WTC11 (cell line): ENCODE results near the gene CTNNA2. TPM values are rescaled to one million over a fixed set of nuclear protein-coding genes. Genes with fewer than 3 reads are reported as not detected.
A peak's percentile ranks its signal among the peaks of the same experiment; 100 is the strongest.

Source experiments
- ATAC-seq: fragments of 200-7000 bp; cut with Tn5 transposase; 2 replicates; pipeline ENCODE4 v1.10.0; 2021; ENCODE audit warnings: mild to moderate bottlenecking, moderate library complexity
- CTCF ChIA-PET: fragments of 300-600 bp; sonication (Branson Sonifier 250); formaldehyde crosslinking; loops from one replicate; lab custom pipeline; 2021; ENCODE audit warnings: antibody characterized with exemption; lab: Charles Lee
- POLR2A ChIA-PET: fragments of 350-600 bp; sonication (Branson Sonifier 250); formaldehyde crosslinking; loops from one replicate; lab custom pipeline; 2021; ENCODE audit warnings: antibody characterized with exemption; lab: Charles Lee
- DNase-seq: peaks from one replicate; pipeline ENCODE4 v3.0.0; 2021; ENCODE audit warnings: low spot score
- H3K27ac Mint-ChIP-seq: 2 replicates; pipeline ENCODE4 v1.8.0; 2021; ENCODE audit warnings: mixed read lengths
- H3K27me3 Mint-ChIP-seq: 2 replicates; pipeline ENCODE4 v1.8.0; 2021; ENCODE audit warnings: low read depth, mild to moderate bottlenecking, moderate library complexity, mixed read lengths
- H3K36me3 Mint-ChIP-seq: 2 replicates; pipeline ENCODE4 v1.8.0; 2021; ENCODE audit warnings: mixed read lengths
- H3K4me1 Mint-ChIP-seq: 2 replicates; pipeline ENCODE4 v1.8.0; 2022; ENCODE audit warnings: mixed read lengths
- H3K4me3 Mint-ChIP-seq: 2 replicates; pipeline ENCODE4 v1.8.0; 2021; ENCODE audit warnings: mild to moderate bottlenecking, moderate library complexity, mixed read lengths
- H3K9me3 Mint-ChIP-seq: 2 replicates; pipeline ENCODE4 v1.8.0; 2021; ENCODE audit warnings: mixed read lengths
- AR ChIP-seq: fragments of 250-450 bp; sonication (Bioruptor Pico); IDR thresholded peaks from 2 replicates; pipeline ENCODE4 v1.9.0; 2021; ENCODE audit warnings: mild to moderate bottlenecking
- CREB1 ChIP-seq: sonication (generic); formaldehyde crosslinking; IDR thresholded peaks from 2 replicates; pipeline ENCODE4 v1.8.0; 2023; ENCODE audit warnings: mild to moderate bottlenecking, missing genetic modification reagents
- ESRRA ChIP-seq: sonication (generic); formaldehyde crosslinking; IDR thresholded peaks from 2 replicates; pipeline ENCODE4 v1.8.1; 2022; ENCODE audit warnings: mild to moderate bottlenecking, missing genetic modification reagents, borderline replicate concordance
- FOXK1 ChIP-seq: sonication (generic); formaldehyde crosslinking; IDR thresholded peaks from 2 replicates; pipeline ENCODE4 v1.8.0; 2022; ENCODE audit warnings: mild to moderate bottlenecking, moderate library complexity, missing genetic modification reagents
- JAZF1 ChIP-seq: fragments of 250-450 bp; sonication (Bioruptor Pico); IDR thresholded peaks from 2 replicates; pipeline ENCODE4 v1.9.0; 2021; ENCODE audit warnings: moderate library complexity, mild to moderate bottlenecking, inconsistent platforms
- MYBL2 ChIP-seq: sonication (generic); formaldehyde crosslinking; IDR thresholded peaks from 2 replicates; pipeline ENCODE4 v1.8.1; 2023; ENCODE audit warnings: mild to moderate bottlenecking, moderate library complexity, missing genetic modification reagents
- NFYB ChIP-seq: sonication (generic); formaldehyde crosslinking; conservative IDR thresholded peaks from 2 replicates; pipeline ENCODE4 v1.8.0; 2022; ENCODE audit warnings: low read depth, missing genetic modification reagents
- NR3C1 ChIP-seq: sonication (generic); formaldehyde crosslinking; conservative IDR thresholded peaks from 2 replicates; pipeline ENCODE4 v1.8.1; 2023; ENCODE audit warnings: low read depth, mild to moderate bottlenecking, missing genetic modification reagents
- RORB ChIP-seq: fragments of 250-450 bp; sonication (Bioruptor Pico); IDR thresholded peaks from 2 replicates; pipeline ENCODE4 v1.9.0; 2021; ENCODE audit warnings: mild to moderate bottlenecking
- STAT6 ChIP-seq: sonication (generic); formaldehyde crosslinking; conservative IDR thresholded peaks from 2 replicates; pipeline ENCODE4 v1.8.1; 2023; ENCODE audit warnings: mild to moderate bottlenecking, low read depth, missing genetic modification reagents, moderate library complexity
- TEAD4 ChIP-seq: sonication (generic); formaldehyde crosslinking; IDR thresholded peaks from 2 replicates; pipeline ENCODE4 v1.8.0; 2022; ENCODE audit warnings: mild to moderate bottlenecking, missing genetic modification reagents
- ZBTB43 ChIP-seq: sonication (generic); formaldehyde crosslinking; IDR thresholded peaks from 2 replicates; pipeline ENCODE4 v1.8.1; 2023; ENCODE audit warnings: mild to moderate bottlenecking, missing genetic modification reagents
- ZNF396 ChIP-seq: fragments of 250-450 bp; sonication (Bioruptor Pico); IDR thresholded peaks from 2 replicates; pipeline ENCODE4 v1.8.0; 2021; ENCODE audit warnings: mild to moderate bottlenecking, moderate library complexity, borderline replicate concordance
- ZNF671 ChIP-seq: fragments of 250-450 bp; sonication (Bioruptor Pico); IDR thresholded peaks from 2 replicates; pipeline ENCODE4 v1.8.0; 2021; ENCODE audit warnings: mild to moderate bottlenecking
- ZSCAN18 ChIP-seq: fragments of 250-450 bp; sonication (Bioruptor Pico); IDR thresholded peaks from 2 replicates; pipeline ENCODE4 v2.1.2; 2022; ENCODE audit warnings: mild to moderate bottlenecking, moderate library complexity
- total RNA-seq: library from RNA; stranded (reverse); gene quantifications from 3 replicates; pipeline ENCODE4 v1.2.3, GENCODE V29; 2021
- TF ChIP-seq, protein P1 (sequence below): sonication (generic); formaldehyde crosslinking; IDR thresholded peaks from 2 replicates; pipeline ENCODE4 v1.8.1; 2022; ENCODE audit warnings: missing genetic modification reagents, borderline replicate concordance
- TF ChIP-seq, protein P2 (sequence below): sonication (generic); formaldehyde crosslinking; IDR thresholded peaks from 2 replicates; pipeline ENCODE4 v1.8.1; 2023; ENCODE audit warnings: mild to moderate bottlenecking, missing genetic modification reagents
- TF ChIP-seq, protein P3 (sequence below): sonication (generic); formaldehyde crosslinking; conservative IDR thresholded peaks from 2 replicates; pipeline ENCODE4 v1.8.1; 2022; ENCODE audit warnings: mild to moderate bottlenecking, missing genetic modification reagents

The CTNNA2 gene
- total RNA-seq, 1 experiment from 2014 or later: 3.8 TPM

DNA sequence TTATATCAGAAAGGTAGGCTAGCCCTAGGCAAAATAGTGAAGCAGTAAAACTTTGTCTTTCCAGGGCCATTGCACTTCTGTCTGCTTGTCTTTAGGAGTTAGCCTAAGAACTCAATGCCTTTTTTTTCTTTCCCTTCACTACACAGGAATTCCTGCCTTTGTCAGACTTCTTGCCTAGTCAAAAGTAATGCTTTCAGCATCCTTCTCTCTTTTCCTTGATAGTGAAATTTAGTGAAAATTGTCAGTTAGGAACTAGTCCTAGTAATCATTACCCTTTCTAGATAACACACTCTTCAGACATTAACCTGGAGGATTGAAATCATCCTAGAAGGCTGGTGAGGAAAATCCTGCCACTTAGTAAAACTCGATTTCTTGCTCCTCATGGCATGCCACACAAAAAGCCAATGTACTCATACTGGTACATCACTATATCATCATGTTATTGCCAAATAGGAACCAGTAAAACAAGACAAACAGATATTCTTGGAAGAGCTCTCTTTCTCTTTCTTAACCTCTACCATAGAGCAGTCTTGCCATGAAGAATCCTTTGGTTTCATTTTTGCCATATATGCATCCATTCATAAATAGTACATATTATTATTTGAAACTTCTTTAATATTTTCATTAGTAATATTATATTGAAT lies 320.5 kb downstream of the CTNNA2 start (continued):
- TF ChIP-seq, protein P1, sequence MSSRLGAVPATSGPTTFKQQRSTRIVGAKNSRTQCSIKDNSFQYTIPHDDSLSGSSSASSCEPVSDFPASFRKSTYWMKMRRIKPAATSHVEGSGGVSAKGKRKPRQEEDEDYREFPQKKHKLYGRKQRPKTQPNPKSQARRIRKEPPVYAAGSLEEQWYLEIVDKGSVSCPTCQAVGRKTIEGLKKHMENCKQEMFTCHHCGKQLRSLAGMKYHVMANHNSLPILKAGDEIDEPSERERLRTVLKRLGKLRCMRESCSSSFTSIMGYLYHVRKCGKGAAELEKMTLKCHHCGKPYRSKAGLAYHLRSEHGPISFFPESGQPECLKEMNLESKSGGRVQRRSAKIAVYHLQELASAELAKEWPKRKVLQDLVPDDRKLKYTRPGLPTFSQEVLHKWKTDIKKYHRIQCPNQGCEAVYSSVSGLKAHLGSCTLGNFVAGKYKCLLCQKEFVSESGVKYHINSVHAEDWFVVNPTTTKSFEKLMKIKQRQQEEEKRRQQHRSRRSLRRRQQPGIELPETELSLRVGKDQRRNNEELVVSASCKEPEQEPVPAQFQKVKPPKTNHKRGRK (CRISPR knock-in tag): no peak
- TF ChIP-seq, protein P2, sequence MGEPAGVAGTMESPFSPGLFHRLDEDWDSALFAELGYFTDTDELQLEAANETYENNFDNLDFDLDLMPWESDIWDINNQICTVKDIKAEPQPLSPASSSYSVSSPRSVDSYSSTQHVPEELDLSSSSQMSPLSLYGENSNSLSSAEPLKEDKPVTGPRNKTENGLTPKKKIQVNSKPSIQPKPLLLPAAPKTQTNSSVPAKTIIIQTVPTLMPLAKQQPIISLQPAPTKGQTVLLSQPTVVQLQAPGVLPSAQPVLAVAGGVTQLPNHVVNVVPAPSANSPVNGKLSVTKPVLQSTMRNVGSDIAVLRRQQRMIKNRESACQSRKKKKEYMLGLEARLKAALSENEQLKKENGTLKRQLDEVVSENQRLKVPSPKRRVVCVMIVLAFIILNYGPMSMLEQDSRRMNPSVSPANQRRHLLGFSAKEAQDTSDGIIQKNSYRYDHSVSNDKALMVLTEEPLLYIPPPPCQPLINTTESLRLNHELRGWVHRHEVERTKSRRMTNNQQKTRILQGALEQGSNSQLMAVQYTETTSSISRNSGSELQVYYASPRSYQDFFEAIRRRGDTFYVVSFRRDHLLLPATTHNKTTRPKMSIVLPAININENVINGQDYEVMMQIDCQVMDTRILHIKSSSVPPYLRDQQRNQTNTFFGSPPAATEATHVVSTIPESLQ (CRISPR knock-in tag): no peak
- no peak for TF ChIP-seq AR (CRISPR knock-in tag)
- no peak for TF ChIP-seq TEAD4 (CRISPR knock-in tag)
- TF ChIP-seq CREB1 (CRISPR knock-in tag): no peak
- no peak for TF ChIP-seq ZSCAN18 (CRISPR knock-in tag)
- TF ChIP-seq, all 79 proteins: peak for 0

- CTCF ChIA-PET: no interaction called here
These were observed 323.1 kb downstream of the CTNNA2 start for GRCh38 chr2:79835911-79836310.

More at GRCh38 chr2:79835911-79836310, 323.1 kb downstream of the CTNNA2 start:
- Mint-ChIP-seq H3K4me1 (peaks cover 55% of the 10 kb centered on the region), H3K36me3 (peaks cover 2% of the 10 kb centered on the region; the same call in 1 of the 2 replicates), H3K27ac (peak overlapping the region; percentile 19; the same call in 1 of the 2 replicates), H3K9me3 (no peaks in the 10 kb centered on the region), H3K27me3 (no peaks in the 10 kb centered on the region), H3K4me3 (no peak overlapping the region)
- no peak for ATAC-seq
- TF ChIP-seq TEAD4 (CRISPR knock-in tag) (no peak), MYBL2 (no peak), RORB (CRISPR knock-in tag) (no peak), STAT6 (CRISPR knock-in tag) (no peak), ZNF396 (CRISPR knock-in tag) (no peak), ZNF671 (no peak), NFYB (no peak), JAZF1 (CRISPR knock-in tag) (no peak), FOXK1 (no peak), NR3C1 (CRISPR knock-in tag) (no peak), ESRRA (CRISPR knock-in tag) (no peak), ZBTB43 (CRISPR knock-in tag) (no peak)
- TF ChIP-seq, protein P3, sequence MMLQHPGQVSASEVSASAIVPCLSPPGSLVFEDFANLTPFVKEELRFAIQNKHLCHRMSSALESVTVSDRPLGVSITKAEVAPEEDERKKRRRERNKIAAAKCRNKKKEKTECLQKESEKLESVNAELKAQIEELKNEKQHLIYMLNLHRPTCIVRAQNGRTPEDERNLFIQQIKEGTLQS: no peak
- TF ChIP-seq, protein P2 (CRISPR knock-in tag): no peak
- TF ChIP-seq, all 79 proteins: peak for 0
- DNase-seq: no peak
- POLR2A ChIA-PET: no interaction called here
